ENCODE results near the gene CHPF. TPM values are rescaled to one million over a fixed set of nuclear protein-coding genes. Genes with fewer than 3 reads are reported as not detected.

The CHPF gene
- polyA plus RNA-seq, 3 donors = 21.0 to 25.3 (median 23.6) TPM

- no peak for DNase-seq (ENCODE audit: low read depth in 3 of 3, low spot score in 2 of 3)
Observed at GRCh38 chr2:219499555-219499954, 44.1 kb downstream of the CHPF start.

GRCh38 chr2:219499058-219499307 lies 44.6 kb downstream of the CHPF start:
- no peak for DNase-seq (ENCODE audit: low read depth in 3 of 3, low spot score in 2 of 3)

DNA sequence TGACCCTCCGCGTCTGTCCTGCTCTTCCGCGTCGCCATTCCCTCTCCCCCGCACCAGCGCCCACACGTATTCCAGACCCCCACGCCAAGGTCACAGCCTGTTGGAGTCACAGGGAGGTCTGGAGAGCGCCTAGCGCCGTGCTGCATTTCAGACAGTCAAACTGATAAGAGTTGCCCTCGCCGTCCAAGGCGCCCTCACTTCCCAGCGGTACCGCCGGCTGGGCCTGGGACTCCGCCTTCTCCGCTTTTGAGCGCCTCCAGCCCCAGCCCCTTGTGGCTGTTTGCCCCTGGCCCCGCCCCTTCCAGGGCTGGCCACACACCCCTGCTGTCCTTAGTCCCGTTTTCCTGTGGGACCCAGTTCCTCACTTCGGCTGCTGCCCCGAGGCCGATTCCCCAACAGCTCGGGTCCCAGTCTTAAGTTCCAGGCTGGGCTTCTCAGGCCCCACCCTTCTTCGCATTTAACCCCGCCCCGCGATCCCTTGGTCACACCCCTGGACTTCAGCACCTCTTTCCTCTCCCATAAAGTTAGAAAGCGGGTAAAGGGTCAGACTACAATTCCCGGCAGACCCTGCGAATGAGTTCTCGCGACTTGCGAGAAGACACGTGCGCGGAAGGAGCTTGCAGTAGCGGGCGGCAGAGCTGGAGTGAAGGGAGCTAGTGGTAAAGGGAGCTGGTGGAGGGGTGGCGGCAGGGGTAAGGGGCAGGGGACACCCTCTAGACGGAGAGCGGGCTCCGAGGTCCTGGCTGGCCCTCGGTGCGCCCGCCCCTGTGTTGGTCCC lies 45.1 kb downstream of the CHPF start, which contains the start of gene GMPPA:
TSS of gene GMPPA (plus strand) at position 612 of the 778 bp plus-strand sequence. CDS start 1,085 bp downstream, outside the sequence.
- peak; percentile 93 to 96 (median 95) for DNase-seq (ENCODE audit: low read depth in 3 of 3, low spot score in 2 of 3)

DNA sequence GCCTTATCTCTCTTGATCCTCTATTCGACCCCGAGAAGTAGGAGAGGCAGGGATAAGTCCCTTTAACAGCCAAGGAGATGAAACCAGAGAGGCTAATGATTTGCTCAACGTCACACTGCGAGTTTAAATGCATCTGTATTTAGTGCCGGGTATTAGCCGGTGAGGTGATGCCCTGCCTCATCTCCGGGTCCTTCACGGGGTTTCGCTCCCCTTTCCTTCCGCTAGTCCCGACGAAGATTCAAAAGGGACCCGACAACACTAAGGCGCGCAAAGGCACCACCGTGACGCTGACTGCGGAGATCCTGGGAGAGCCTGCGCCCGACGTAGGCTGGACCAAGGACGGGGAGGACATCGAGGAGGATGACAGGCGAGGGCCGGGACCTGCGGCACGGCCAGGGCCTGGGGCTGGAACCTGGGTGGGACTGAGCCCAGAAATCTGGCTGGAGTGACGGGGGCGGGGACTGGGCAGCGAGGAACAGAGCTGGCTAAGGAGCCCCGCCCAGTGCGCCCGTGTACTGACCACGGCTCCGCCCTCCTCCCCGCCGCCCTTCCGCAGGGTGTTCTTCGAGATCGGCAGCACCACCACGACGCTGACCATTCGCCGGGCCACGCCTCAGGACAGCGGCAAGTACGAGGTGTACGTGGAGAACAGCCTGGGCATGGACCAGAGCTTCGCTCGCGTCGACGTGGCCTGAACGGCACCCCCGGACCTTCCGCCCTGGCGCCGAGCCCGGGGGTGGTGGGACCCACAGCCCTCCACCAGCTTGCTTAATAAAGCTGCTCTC lies 45.9 kb downstream of the CHPF start:
- DNase-seq (ENCODE audit: low read depth in 3 of 3, low spot score in 2 of 3) = no peak

- DNase-seq (ENCODE audit: low read depth in 3 of 3, low spot score in 2 of 3) = no peak
Observed at GRCh38 chr2:219496825-219497494, 46.6 kb downstream of the CHPF start.

GRCh38 chr2:219496247-219496824 lies 47.3 kb downstream of the CHPF start:
- no peak for DNase-seq (ENCODE audit: low read depth in 3 of 3, low spot score in 2 of 3)

DNA sequence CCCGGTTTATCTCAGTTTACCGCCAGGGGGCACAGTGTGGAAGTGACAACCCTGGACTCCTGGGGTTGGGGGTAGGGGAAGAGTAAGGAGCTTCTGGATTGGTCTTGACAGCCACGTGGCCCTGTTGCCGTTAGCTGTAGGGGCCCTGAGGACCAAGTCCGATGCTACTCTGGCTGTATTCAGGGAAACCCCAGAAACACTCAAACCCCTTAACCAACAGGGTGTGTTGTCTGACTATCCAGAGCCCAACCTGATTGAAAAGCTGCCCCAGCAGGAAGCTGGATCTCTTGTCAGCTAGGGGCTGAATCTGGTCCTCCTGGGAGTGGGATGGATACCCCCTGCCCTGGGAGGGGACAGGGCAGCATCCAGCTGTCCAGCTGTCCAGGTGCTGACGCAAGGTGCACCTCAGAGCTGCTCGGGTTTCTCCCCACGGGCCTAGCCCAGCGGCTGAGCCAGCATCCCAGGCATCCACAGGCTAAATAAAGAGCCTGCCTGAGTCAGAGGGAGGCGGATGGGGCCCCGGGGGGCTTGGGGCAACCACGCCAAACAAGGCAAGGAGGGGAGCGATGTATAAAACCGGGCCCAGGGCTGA lies 48.0 kb downstream of the CHPF start:
- no peak for DNase-seq (ENCODE audit: low read depth in 3 of 3, low spot score in 2 of 3)

- no peak for DNase-seq (ENCODE audit: low read depth in 3 of 3, low spot score in 2 of 3)
Observed at GRCh38 chr2:219494952-219495530, 48.6 kb downstream of the CHPF start.

- no peak for DNase-seq (ENCODE audit: low read depth in 3 of 3, low spot score in 2 of 3)
Observed at GRCh38 chr2:219493086-219493485, 50.5 kb downstream of the CHPF start.

DNA sequence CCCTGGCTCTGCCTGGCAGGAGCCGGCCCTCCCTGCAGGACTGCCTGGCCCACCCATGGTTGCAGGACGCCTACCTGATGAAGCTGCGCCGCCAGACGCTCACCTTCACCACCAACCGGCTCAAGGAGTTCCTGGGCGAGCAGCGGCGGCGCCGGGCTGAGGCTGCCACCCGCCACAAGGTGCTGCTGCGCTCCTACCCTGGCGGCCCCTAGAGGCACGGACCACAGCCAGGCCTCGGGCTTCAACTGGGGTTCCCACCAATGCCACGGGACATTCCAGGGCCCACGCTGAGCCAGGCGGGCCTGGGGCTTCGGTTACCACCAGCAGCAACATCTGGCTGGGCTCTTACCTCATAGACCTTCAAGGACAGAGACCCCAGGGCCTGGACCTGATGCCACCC lies 51.0 kb downstream of the CHPF start:
- no peak for DNase-seq (ENCODE audit: low read depth in 3 of 3, low spot score in 2 of 3)

DNA sequence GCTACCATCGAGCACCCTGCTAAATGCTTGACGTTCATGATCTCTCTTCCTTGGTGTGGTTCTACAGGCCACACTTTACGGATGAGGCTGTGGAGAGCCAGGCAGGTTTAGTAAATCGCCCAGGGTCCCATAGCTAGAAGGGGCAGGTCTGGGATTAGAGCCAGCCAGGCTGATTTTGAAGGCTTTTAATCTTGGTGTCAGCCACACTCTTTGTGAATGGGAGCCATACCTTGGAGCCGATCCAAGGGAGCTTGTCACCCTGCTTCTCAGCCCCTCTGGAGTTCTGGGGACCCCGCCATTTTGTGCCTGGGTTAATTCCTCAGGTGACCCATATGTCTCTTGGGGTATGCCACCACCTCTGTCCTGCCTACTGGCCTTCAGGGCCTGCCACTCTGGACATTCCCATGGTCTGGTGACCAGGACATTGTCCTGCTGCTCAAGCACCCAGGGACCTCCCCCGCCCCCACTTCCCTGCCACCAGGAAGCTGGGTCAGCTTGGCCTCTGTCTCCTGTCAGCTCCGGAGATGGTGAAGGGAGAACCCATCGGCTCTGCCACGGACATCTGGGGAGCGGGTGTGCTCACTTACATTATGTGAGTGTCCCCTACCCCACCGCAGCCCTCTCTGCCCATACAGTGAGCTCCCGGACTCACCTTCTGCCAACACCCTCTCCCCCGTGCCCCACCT lies 52.2 kb downstream of the CHPF start:
- no peak for DNase-seq (ENCODE audit: low read depth in 3 of 3, low spot score in 2 of 3)

DNA sequence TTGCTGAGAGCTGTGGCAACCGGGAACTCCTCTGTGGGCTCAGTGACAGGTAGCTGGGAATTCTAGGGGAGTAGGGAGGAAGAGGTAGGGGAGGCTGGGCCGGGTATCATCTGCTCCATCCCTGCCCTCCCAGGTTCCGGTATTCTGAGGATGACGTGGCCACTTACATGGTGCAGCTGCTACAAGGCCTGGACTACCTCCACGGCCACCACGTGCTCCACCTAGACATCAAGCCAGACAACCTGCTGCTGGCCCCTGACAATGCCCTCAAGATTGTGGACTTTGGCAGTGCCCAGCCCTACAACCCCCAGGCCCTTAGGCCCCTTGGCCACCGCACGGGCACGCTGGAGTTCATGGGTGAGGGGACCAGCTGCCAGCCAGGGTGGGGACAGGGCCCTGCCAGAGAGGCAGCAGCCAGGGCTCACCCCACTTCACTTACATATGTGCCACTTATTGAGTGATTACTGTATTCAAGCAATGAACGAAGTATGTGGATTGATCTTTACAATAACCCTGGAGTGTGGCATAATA lies 52.9 kb downstream of the CHPF start:
- no peak for DNase-seq (ENCODE audit: low read depth in 3 of 3, low spot score in 2 of 3)

DNA sequence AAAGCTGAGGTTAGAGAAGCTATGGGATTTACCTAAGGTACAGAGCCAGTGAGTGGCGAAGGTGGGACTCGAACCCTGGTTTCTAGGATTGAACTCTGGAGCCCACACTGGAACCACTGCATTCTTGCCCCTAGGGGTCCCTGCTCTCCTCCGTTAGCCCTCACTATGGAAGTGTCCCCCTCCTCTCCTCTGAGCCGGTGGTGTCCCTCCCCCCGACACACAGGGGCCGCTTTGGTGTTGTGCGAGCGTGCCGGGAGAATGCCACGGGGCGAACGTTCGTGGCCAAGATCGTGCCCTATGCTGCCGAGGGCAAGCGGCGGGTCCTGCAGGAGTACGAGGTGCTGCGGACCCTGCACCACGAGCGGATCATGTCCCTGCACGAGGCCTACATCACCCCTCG lies 53.4 kb downstream of the CHPF start:
- no peak for DNase-seq (ENCODE audit: low read depth in 3 of 3, low spot score in 2 of 3)

GRCh38 chr2:219489315-219489714 lies 54.3 kb downstream of the CHPF start:
- DNase-seq (ENCODE audit: low read depth in 3 of 3, low spot score in 2 of 3) = no peak

Other genes starting within 250 kb of the CHPF start
- gene PTPRN, start 234.4 kb downstream of the CHPF start, polyA plus RNA-seq (ENCODE audit: insufficient read length in 3 of 3) = under 1 TPM in 1 of 3 donors, not detected in 2; 0.08 TPM
- not detected for gene RESP18, start 211.1 kb downstream of the CHPF start, polyA plus RNA-seq (ENCODE audit: insufficient read length in 3 of 3)
- 10 to 100 TPM; 48.3 to 54.7 (median 51.2) TPM for gene DNPEP, start 155.9 kb downstream of the CHPF start, polyA plus RNA-seq (ENCODE audit: insufficient read length in 3 of 3)
- gene DES, start 125.4 kb downstream of the CHPF start, polyA plus RNA-seq (ENCODE audit: insufficient read length in 3 of 3) = 10 to 100 TPM in 1 of 3 donors, 1 to 10 TPM in 2; 5.5 to 10.1 (median 7.4) TPM
- gene SPEG, start 109.0 kb downstream of the CHPF start, polyA plus RNA-seq (ENCODE audit: insufficient read length in 3 of 3) = 10 to 100 TPM in 1 of 3 donors, 1 to 10 TPM in 2; 9.2 to 11.2 (median 9.4) TPM
- gene GMPPA, start 44.9 kb downstream of the CHPF start, polyA plus RNA-seq (ENCODE audit: insufficient read length in 3 of 3) = 10 to 100 TPM; 32.0 to 37.8 (median 32.6) TPM
- under 1 TPM; 0.07 to 0.14 (median 0.11) TPM for gene ASIC4, start 29.3 kb downstream of the CHPF start, polyA plus RNA-seq (ENCODE audit: insufficient read length in 3 of 3)
- 1 to 10 TPM; 2.5 to 2.6 (median 2.5) TPM for gene TMEM198, start 219 bp upstream of the CHPF start, polyA plus RNA-seq (ENCODE audit: insufficient read length in 3 of 3)
- 100 to 1,000 TPM; 110 to 125 (median 124) TPM for gene OBSL1, start 27.7 kb upstream of the CHPF start, polyA plus RNA-seq (ENCODE audit: insufficient read length in 3 of 3)
- under 1 TPM; 0.46 to 0.90 (median 0.72) TPM for gene INHA, start 28.5 kb upstream of the CHPF start, polyA plus RNA-seq (ENCODE audit: insufficient read length in 3 of 3)
- 10 to 100 TPM; 18.9 to 20.7 (median 19.4) TPM for gene STK11IP, start 54.0 kb upstream of the CHPF start, polyA plus RNA-seq (ENCODE audit: insufficient read length in 3 of 3)
- 1 to 10 TPM; 5.4 to 7.1 (median 6.1) TPM for gene SLC4A3, start 83.8 kb upstream of the CHPF start, polyA plus RNA-seq (ENCODE audit: insufficient read length in 3 of 3)

Data from right renal cortex interstitium (tissue), 3 donors.